ENCODE measurements around the gene MUC15.

Gene MUC15

DNA sequence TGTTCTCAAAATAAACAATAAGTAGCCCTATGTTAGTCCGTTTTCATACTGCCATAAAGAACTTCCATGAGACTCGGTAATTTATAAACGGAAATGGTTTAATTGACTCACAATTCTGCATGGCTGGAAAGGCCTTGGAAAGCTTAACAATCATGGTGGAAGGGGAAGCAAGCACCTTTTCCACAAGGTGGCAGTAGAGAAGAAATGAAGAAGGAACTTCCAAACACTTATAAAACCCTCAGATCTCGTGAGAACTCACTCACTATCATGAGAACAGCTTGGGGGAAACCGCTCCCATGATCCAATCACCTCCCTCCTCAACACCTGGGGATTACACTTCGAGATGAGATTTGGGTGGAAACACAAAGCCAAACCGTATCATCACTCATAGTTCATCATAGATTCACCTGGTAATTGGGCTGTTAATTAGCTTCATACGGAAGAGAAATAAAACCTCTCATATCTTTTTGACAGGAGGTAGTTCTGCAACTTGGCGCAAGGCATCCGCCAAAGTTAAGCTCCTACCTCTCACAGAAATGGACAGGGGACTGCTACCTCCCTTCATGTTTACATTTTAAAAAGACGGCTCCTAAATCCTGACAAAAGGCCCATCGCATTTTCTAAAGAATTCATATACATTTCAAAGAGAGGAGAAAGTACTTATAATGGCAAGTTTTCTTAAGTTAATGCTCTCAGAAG lies 49.0 kb downstream of the MUC15 start:
- TF ChIP-seq EZH2phosphoT487 (IDR thresholded peaks at IDR 0.05; ENCODE audit: low read length) (no peak), EZH2 (optimal IDR thresholded peaks at IDR 0.05; ENCODE audit: low read depth, low read length) (no peak)
- TF ChIP-seq, protein P1, sequence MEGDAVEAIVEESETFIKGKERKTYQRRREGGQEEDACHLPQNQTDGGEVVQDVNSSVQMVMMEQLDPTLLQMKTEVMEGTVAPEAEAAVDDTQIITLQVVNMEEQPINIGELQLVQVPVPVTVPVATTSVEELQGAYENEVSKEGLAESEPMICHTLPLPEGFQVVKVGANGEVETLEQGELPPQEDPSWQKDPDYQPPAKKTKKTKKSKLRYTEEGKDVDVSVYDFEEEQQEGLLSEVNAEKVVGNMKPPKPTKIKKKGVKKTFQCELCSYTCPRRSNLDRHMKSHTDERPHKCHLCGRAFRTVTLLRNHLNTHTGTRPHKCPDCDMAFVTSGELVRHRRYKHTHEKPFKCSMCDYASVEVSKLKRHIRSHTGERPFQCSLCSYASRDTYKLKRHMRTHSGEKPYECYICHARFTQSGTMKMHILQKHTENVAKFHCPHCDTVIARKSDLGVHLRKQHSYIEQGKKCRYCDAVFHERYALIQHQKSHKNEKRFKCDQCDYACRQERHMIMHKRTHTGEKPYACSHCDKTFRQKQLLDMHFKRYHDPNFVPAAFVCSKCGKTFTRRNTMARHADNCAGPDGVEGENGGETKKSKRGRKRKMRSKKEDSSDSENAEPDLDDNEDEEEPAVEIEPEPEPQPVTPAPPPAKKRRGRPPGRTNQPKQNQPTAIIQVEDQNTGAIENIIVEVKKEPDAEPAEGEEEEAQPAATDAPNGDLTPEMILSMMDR (IDR thresholded peaks at IDR 0.05; ENCODE audit: low read length), result peak; percentile 37
- H3K36me3 ChIP-seq (replicated peaks; ENCODE audit: insufficient read depth, low read length), result no peaks in the 10 kb centered on the region

DNA sequence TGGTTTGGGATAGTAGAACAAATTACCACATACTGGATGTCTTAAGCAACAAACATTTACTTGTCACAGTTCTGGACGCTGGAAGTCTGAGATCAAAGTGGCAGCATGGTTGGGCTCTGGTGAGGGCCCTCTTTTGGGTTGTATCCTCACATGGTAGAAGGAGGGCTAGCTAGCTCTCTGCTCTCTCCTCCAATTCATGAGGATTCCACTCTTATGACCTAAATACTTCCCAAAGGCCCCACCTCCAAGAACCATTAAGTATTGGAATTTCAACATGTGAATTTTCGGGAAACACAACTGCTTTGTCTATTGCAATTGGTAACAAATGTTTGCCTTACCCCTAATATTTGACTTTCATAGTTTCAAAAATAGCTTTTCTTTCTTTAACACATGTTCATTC lies 52.6 kb downstream of the MUC15 start:
- Histone ChIP-seq H2AFZ (ENCODE audit: low read length) (no peak overlapping the region), H4K20me1 (ENCODE audit: insufficient read depth, low read length) (no peaks in the 10 kb centered on the region)

More for the DNA sequence above, 49.0 kb downstream of the MUC15 start:
- Histone ChIP-seq H3K9me3 (replicated peaks; ENCODE audit: insufficient read depth, low read length) (no peaks in the 10 kb centered on the region), H3K9me2 (replicated peaks; ENCODE audit: insufficient read depth, low read length) (no peaks in the 10 kb centered on the region), H3K9ac (ENCODE audit: low read length) (no peak overlapping the region), H3K4me2 (ENCODE audit: low read depth, low read length) (no peak overlapping the region), H3K4me3 (ENCODE audit: low read length) (no peak overlapping the region), H3K27me3 (replicated peaks; ENCODE audit: insufficient read depth, low read length) (no peaks in the 10 kb centered on the region), H3K27ac (ENCODE audit: low read length) (no peak overlapping the region), H3K79me2 (ENCODE audit: low read length) (no peaks in the 10 kb centered on the region), H3K4me1 (ENCODE audit: low read length) (no peaks in the 10 kb centered on the region), H3F3A (ENCODE audit: insufficient read depth, low read length) (no peaks in the 10 kb centered on the region), H2AFZ (ENCODE audit: low read length) (no peak overlapping the region), H4K20me1 (ENCODE audit: insufficient read depth, low read length) (no peaks in the 10 kb centered on the region)
- peak; percentile 24 for DNase-seq

DNA sequence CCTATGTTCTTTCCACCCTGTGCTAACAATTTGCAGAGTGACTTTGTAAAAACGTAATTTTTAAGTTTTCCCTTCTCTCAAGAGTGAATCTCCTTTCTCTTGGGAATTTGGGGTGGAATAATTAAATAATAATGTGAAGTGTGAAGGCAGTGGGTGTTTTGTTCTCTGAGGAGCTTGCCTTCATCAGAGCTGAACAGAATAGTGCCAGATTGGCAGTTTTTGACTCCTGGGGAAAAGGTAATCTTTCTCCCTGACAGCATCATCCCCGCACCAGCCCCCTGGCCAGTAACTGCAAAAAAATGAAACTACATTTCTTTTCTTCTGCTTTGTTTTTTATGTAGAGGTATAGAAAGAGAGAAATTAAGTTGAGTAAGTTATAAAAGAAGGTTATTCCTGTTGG lies 59.9 kb downstream of the MUC15 start:
- Histone ChIP-seq H3K4me2 (ENCODE audit: low read depth, low read length) (no peak overlapping the region), H3K4me1 (ENCODE audit: low read length) (no peaks in the 10 kb centered on the region), H3F3A (ENCODE audit: insufficient read depth, low read length) (no peaks in the 10 kb centered on the region), H3K9ac (ENCODE audit: low read length) (no peak overlapping the region), H3K4me3 (ENCODE audit: low read length) (no peak overlapping the region), H3K9me3 (replicated peaks; ENCODE audit: insufficient read depth, low read length) (no peaks in the 10 kb centered on the region), H3K27ac (ENCODE audit: low read length) (no peak overlapping the region), H3K79me2 (ENCODE audit: low read length) (no peaks in the 10 kb centered on the region), H3K27me3 (replicated peaks; ENCODE audit: insufficient read depth, low read length) (no peaks in the 10 kb centered on the region), H2AFZ (ENCODE audit: low read length) (no peak overlapping the region), H3K9me2 (replicated peaks; ENCODE audit: insufficient read depth, low read length) (no peaks in the 10 kb centered on the region), H3K36me3 (replicated peaks; ENCODE audit: insufficient read depth, low read length) (no peaks in the 10 kb centered on the region), H4K20me1 (ENCODE audit: insufficient read depth, low read length) (no peaks in the 10 kb centered on the region)
- no peak for DNase-seq
- TF ChIP-seq EZH2phosphoT487 (IDR thresholded peaks at IDR 0.05; ENCODE audit: low read length), result no peak
- TF ChIP-seq, protein P1 (IDR thresholded peaks at IDR 0.05; ENCODE audit: low read length), result no peak
- no peak for TF ChIP-seq EZH2 (optimal IDR thresholded peaks at IDR 0.05; ENCODE audit: low read depth, low read length)

More for the DNA sequence above, 52.6 kb downstream of the MUC15 start:
- Histone ChIP-seq H3K36me3 (replicated peaks; ENCODE audit: insufficient read depth, low read length) (no peaks in the 10 kb centered on the region), H3K9me3 (replicated peaks; ENCODE audit: insufficient read depth, low read length) (no peaks in the 10 kb centered on the region), H3K79me2 (ENCODE audit: low read length) (no peaks in the 10 kb centered on the region), H3K27ac (ENCODE audit: low read length) (no peak overlapping the region), H3K4me1 (ENCODE audit: low read length) (no peaks in the 10 kb centered on the region), H3K27me3 (replicated peaks; ENCODE audit: insufficient read depth, low read length) (no peaks in the 10 kb centered on the region), H3K9ac (ENCODE audit: low read length) (no peak overlapping the region), H3F3A (ENCODE audit: insufficient read depth, low read length) (no peaks in the 10 kb centered on the region), H3K4me3 (ENCODE audit: low read length) (no peak overlapping the region), H3K9me2 (replicated peaks; ENCODE audit: insufficient read depth, low read length) (no peaks in the 10 kb centered on the region), H3K4me2 (ENCODE audit: low read depth, low read length) (no peak overlapping the region)
- TF ChIP-seq EZH2phosphoT487 (IDR thresholded peaks at IDR 0.05; ENCODE audit: low read length) (no peak), EZH2 (optimal IDR thresholded peaks at IDR 0.05; ENCODE audit: low read depth, low read length) (no peak)
- TF ChIP-seq, protein P1 (IDR thresholded peaks at IDR 0.05; ENCODE audit: low read length), result no peak
- no peak for DNase-seq

Measured in MM.1S (cell line).